Measurements from ENCODE around the gene CAMK2A.

DNA sequence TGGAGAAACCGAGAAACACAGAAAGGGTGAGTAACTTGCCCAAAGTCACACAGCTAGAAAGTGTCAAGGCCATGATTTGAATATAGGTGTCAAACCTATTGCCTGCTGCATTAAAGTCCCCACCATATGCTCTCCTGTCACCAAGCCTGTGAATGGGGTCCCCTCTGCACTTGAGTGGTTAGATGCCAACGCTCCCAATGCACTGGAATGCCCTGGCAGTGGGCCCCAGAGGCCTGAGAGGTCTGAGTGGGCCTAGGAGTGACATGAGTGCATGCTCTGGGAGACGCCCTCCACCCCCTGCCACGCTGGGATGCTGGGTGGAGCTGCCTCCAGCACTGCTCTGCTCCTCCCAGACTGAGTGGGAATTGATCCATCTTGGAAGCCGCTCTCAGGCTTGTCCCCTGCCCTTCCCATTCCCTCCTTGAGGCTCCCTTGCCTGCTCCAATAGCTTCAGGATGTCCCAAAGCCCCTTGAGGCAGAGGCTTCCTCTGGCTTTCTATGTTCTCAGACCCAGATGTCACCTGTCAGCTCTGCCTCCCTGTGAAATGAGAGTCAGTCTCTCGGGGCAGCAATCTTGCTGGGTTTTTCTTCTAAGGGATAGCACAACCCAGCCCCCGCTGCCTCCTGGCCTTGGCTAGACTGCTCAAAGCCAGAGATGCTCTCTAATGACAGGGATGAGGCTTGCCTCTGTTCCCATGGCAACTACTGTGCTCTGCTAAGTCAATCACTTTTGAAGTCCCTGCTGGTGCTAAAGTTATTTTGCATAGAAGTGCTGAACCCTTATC, 19.7 kb upstream of the CAMK2A start:
- TF ChIP-seq POLR2A (IDR thresholded peaks at IDR 0.05) = no peak
- TF ChIP-seq, protein P1, sequence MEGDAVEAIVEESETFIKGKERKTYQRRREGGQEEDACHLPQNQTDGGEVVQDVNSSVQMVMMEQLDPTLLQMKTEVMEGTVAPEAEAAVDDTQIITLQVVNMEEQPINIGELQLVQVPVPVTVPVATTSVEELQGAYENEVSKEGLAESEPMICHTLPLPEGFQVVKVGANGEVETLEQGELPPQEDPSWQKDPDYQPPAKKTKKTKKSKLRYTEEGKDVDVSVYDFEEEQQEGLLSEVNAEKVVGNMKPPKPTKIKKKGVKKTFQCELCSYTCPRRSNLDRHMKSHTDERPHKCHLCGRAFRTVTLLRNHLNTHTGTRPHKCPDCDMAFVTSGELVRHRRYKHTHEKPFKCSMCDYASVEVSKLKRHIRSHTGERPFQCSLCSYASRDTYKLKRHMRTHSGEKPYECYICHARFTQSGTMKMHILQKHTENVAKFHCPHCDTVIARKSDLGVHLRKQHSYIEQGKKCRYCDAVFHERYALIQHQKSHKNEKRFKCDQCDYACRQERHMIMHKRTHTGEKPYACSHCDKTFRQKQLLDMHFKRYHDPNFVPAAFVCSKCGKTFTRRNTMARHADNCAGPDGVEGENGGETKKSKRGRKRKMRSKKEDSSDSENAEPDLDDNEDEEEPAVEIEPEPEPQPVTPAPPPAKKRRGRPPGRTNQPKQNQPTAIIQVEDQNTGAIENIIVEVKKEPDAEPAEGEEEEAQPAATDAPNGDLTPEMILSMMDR (IDR thresholded peaks at IDR 0.05) = no peak

Measured in sigmoid colon (tissue), 3 donors.